ENCODE results near the gene NUP153. TPM values are rescaled to one million over a fixed set of nuclear protein-coding genes. Genes with fewer than 3 reads are reported as not detected.
"Not testable (repeated sequence)": the region's sequence is repeated elsewhere in the genome, so short reads cannot be mapped to it uniquely, and the experiment has no call there.

The NUP153 gene
- polyA plus RNA-seq, 3 donors from 2014 or later, result 2.0 to 7.0 (median 2.6) TPM

DNA sequence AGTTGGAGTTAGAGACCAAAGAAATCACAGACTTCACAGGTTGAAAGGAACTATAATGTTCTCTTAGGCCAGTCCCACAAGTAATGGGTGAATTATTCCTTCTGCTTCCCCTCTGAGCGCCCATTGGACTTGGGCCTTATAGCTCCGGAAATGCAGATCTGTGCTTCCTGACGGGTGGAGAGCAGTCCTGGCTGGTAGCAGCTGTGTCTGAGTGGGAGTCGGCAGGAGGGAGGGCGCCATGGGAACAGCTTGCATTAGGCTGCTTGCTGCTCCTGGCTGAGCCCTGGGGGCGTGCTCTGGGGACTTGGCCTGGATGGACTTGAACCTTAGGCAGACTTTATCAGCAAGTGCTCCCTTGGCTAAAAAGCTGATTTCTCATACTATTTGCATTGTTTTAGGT is 18.4 kb upstream of the NUP153 start:
- Mint-ChIP-seq H3K27me3 (ENCODE audit: low read depth in 3 of 3) (peaks cover 0 to 3% (median 2%) of the 10 kb centered on the region in 3 donors), H3K27ac (no peak overlapping the region), H3K36me3 (no peaks in the 10 kb centered on the region), H3K9me3 (no peaks in the 10 kb centered on the region), H3K4me1 (no peaks in the 10 kb centered on the region), H3K4me3 (no peak overlapping the region)
- no peak for DNase-seq

DNA sequence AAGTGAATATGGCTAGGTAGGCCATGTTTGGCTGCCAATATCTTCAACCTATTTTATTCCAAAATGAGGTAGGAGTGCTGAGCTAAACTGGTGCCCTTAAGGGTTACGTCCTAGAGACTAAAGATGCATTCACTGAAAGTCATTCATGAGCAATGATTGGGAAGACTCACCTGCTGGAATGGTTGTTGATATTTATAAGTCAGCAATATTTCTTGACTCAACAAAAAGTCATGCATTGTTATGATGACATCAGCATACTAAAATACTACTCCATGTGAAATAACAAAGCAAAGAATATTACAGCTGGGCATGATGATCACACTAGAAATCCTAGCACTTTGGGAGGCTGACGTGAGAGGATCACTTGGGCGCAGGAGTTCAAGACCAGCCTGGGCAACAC is 17.6 kb upstream of the NUP153 start:
- Mint-ChIP-seq H3K4me3 (no peak overlapping the region), H3K4me1 (no peaks in the 10 kb centered on the region), H3K36me3 (no peaks in the 10 kb centered on the region), H3K27ac (no peak overlapping the region), H3K9me3 (no peaks in the 10 kb centered on the region), H3K27me3 (ENCODE audit: low read depth in 3 of 3) (peaks cover 0 to 5% (median 2%) of the 10 kb centered on the region in 3 donors)
- DNase-seq, result no peak

- no peak overlapping the region for H3K27ac Mint-ChIP-seq
- DNase-seq, result no peak
- no peaks in the 10 kb centered on the region for H3K4me1 Mint-ChIP-seq
- H3K9me3 Mint-ChIP-seq, result no peaks in the 10 kb centered on the region
- H3K4me3 Mint-ChIP-seq, result no peak overlapping the region
- H3K27me3 Mint-ChIP-seq (ENCODE audit: low read depth in 3 of 3), result peaks cover 0 to 5% (median 0%) of the 10 kb centered on the region in 3 donors
- no peaks in the 10 kb centered on the region for H3K36me3 Mint-ChIP-seq
These were observed 14.9 kb upstream of the NUP153 start for GRCh38 chr6:17721671-17722070.

DNA sequence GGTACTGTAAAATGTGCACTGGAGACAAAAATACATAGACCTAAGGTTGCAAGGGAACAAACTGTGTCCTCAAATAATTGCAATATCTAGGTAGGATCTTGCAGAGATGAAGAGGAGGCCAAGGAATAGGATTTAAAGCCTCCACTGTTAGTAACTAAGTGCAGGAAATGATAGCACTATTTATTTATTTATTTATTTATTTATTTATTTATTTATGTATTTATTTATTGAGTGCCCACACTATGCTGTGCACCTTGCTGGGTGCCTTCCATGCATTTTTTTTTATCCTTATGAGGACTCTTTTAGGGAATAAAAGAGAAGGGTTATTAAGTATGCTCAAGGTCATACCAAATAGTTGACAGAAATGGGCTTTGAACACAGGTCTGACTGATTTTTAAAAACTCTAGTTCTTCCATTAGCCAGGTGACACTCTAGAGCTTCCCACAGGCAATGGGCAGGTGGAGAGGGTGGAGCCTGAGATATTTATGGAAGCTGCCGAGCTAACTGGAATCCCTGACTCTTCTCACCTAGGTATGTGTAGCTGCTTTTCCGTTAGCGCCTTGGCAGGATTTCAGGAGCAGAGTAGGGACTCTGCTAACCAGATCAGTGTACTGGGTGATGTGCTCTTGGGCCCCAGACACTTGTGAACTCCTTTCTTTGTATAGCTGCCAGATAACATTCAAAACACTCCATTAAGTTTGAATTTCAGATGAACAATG is 12.8 kb upstream of the NUP153 start:
- Mint-ChIP-seq H3K27ac (no peak overlapping the region), H3K36me3 (no peaks in the 10 kb centered on the region), H3K4me1 (peaks cover 9 to 11% of the 10 kb centered on the region in 2 donors), H3K27me3 (ENCODE audit: low read depth in 3 of 3) (peaks cover 0 to 5% (median 2%) of the 10 kb centered on the region in 3 donors), H3K9me3 (no peaks in the 10 kb centered on the region), H3K4me3 (no peak overlapping the region)
- no peak for DNase-seq

- H3K4me3 Mint-ChIP-seq, result no peak overlapping the region
- DNase-seq, result no peak
- no peak overlapping the region for H3K27ac Mint-ChIP-seq
- H3K4me1 Mint-ChIP-seq, result peaks cover 11 to 16% of the 10 kb centered on the region in 2 donors
- H3K9me3 Mint-ChIP-seq, result no peaks in the 10 kb centered on the region
- H3K36me3 Mint-ChIP-seq, result no peaks in the 10 kb centered on the region
- H3K27me3 Mint-ChIP-seq (ENCODE audit: low read depth in 3 of 3), result peaks cover 0 to 2% (median 2%) of the 10 kb centered on the region in 3 donors
These were observed 9.5 kb upstream of the NUP153 start for GRCh38 chr6:17716221-17716620.

DNA sequence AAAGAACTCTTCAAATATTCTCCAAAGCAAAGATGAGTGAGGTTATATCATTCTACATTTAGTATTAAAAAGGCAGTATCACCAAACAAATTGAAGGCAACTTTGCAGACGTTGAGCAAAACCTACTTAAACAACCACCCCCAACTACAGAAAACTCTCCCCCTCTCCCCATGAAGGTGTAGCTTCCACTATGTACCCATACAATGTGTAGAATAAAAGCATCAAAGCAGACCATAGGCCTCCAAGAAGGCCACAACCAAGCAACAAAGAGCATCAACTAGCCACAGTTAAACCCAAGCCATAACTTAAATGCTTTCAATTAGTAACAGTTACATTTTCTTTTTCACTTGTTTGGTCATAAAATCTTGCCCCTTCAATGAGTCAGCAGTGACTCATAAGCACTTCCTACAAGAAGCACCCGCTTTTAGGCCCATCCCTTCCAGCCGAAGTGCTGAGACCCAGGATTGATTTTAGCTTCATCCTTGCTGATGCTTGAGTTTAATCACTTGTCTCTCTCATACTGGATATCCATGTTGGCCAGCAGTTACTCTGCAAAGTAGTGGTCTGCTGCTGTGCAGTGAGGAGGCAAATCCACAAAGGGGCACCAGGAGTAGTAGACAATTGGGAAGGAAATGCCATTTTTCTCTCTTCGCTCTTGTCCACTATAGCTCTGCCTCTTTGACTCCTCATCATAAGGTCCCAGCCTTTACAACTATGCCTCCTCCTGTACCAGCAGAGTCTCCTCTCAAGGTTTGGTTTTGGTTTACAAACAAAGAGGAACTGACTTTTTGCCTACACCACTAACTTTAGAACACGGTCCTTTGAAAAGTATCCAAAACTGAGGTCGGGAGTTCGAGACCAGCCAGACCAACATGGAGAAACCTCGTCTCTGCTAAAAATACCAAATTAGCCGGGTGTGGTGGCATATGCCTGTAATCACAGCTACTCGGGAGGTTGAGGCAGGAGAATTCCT is 8.4 kb upstream of the NUP153 start:
- Mint-ChIP-seq H3K27me3 (ENCODE audit: low read depth in 3 of 3) (peaks cover 0 to 2% (median 2%) of the 10 kb centered on the region in 3 donors), H3K9me3 (no peaks in the 10 kb centered on the region), H3K36me3 (no peaks in the 10 kb centered on the region), H3K4me3 (peak overlapping the region; percentile 29 to 80 (median 50)), H3K4me1 (peaks cover 15 to 23% of the 10 kb centered on the region in 2 donors), H3K27ac (peak overlapping the region; percentile 77 to 98 (median 88))
- peak in 2 of 3 donors; percentile 22 to 39 for DNase-seq

DNA sequence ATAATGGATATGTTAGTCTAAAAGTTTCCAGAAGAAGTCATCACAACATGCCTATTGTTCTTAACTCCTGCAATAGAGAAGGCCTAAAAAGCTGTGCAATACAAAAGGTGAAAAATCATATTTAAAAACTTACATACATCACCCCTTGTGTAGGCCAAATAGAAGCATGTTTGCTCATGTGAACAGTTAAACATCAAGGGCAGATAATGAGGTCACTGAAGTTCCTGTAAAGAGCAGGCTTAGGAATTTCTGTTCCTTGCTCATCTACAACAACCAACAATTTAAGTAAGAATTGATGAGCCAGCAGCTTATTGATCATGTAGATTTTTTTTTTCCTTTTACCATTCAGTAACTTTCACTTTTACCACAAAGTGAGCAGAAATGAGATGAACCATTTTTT is 7.5 kb upstream of the NUP153 start:
- H3K27ac Mint-ChIP-seq, result peak overlapping the region in 2 of 6 donors; percentile 12 to 66
- no peaks in the 10 kb centered on the region for H3K36me3 Mint-ChIP-seq
- no peak for DNase-seq
- H3K27me3 Mint-ChIP-seq (ENCODE audit: low read depth in 3 of 3), result peaks cover 0 to 2% (median 0%) of the 10 kb centered on the region in 3 donors
- H3K4me3 Mint-ChIP-seq, result peak overlapping the region in 1 of 5 donors; percentile 4
- peaks cover 15 to 24% of the 10 kb centered on the region in 2 donors for H3K4me1 Mint-ChIP-seq
- H3K9me3 Mint-ChIP-seq, result no peaks in the 10 kb centered on the region

DNA sequence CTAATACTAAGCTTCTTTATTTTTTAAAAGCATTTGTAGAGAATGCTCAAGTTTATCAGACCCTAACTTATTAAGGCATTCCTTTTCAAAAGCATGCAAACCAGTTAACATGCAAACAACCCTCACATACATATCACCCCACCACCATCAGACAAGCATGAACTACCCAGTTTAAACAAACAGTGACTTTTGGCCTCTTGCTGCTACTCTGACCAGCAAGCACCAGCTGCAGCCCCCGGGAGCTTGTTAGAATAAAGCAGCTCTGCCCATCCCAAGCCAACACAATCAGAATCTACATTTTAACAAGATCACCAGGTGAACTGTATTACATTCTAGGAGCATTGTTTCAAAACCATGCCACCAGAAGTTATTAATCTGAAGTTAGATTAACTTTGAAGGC is 5.9 kb upstream of the NUP153 start:
- DNase-seq, result no peak
- Mint-ChIP-seq H3K36me3 (no peaks in the 10 kb centered on the region), H3K4me1 (peaks cover 15 to 24% of the 10 kb centered on the region in 2 donors), H3K27ac (no peak overlapping the region), H3K9me3 (no peaks in the 10 kb centered on the region), H3K4me3 (no peak overlapping the region), H3K27me3 (ENCODE audit: low read depth in 3 of 3) (peaks cover 0 to 2% (median 0%) of the 10 kb centered on the region in 3 donors)

GRCh38 chr6:17710331-17710730 is 3.6 kb upstream of the NUP153 start:
- peaks cover 27 to 40% of the 10 kb centered on the region in 2 donors for H3K4me1 Mint-ChIP-seq
- DNase-seq, result no peak
- H3K9me3 Mint-ChIP-seq, result no peaks in the 10 kb centered on the region
- H3K27me3 Mint-ChIP-seq (ENCODE audit: low read depth in 3 of 3), result peaks cover 8 to 16% (median 12%) of the 10 kb centered on the region in 3 donors
- no peak overlapping the region for H3K4me3 Mint-ChIP-seq
- H3K27ac Mint-ChIP-seq, result peak overlapping the region in 1 of 6 donors; percentile 66
- no peaks in the 10 kb centered on the region for H3K36me3 Mint-ChIP-seq

DNA sequence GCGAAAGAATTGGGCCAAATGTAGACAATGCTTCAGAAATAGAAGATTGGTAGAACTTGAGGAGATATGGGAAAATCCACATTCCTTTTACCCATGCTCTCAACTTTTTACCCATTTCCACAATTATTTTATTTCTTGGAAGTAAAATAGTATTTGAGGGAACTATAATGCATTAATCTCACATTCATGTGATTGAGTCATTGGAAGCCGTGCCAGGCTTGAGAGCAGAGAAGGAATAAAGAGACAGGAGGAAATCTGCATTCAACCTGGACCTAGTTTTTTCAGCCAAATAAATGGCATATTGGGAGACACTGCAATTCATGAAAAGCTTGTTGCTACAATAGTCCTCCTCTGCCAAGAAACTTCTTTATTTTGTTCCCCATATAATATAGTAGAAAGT is 2.8 kb upstream of the NUP153 start:
- H3K36me3 Mint-ChIP-seq, result no peaks in the 10 kb centered on the region
- H3K27me3 Mint-ChIP-seq (ENCODE audit: low read depth in 3 of 3), result peaks cover 8 to 16% (median 12%) of the 10 kb centered on the region in 3 donors
- no peak overlapping the region for H3K27ac Mint-ChIP-seq
- H3K9me3 Mint-ChIP-seq, result no peaks in the 10 kb centered on the region
- no peak overlapping the region for H3K4me3 Mint-ChIP-seq
- no peak for DNase-seq
- H3K4me1 Mint-ChIP-seq, result peaks cover 27 to 40% of the 10 kb centered on the region in 2 donors

GRCh38 chr6:17708035-17708434 is 1.3 kb upstream of the NUP153 start:
- H3K27ac Mint-ChIP-seq, H3K36me3 Mint-ChIP-seq, DNase-seq, H3K9me3 Mint-ChIP-seq, H3K4me3 Mint-ChIP-seq: not testable (repeated sequence)
- Mint-ChIP-seq H3K4me1 (peaks cover 38 to 49% of the 10 kb centered on the region in 2 donors), H3K27me3 (ENCODE audit: low read depth in 3 of 3) (peaks cover 8 to 20% (median 12%) of the 10 kb centered on the region in 3 donors)

DNA sequence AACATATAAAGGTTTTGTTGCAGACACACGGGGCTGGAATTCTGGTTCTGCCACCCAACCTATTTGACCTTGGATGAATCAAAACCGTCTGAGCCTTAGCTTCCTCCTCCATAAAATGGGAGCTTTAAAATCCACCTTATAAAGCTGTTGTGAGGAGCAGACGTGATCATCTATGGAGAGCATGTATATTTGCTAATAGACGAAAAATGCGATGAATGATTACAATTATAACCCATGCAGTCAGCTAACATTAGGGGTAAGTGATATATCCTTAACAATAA is 586 bp upstream of the NUP153 start:
- Mint-ChIP-seq H3K4me1 (peaks cover 44 to 56% of the 10 kb centered on the region in 2 donors), H3K4me3 (peak overlapping the region; percentile 85 to 96 (median 94)), H3K27ac (peak overlapping the region; percentile 94 to 98 (median 97)), H3K27me3 (ENCODE audit: low read depth in 3 of 3) (peaks cover 8 to 20% (median 14%) of the 10 kb centered on the region in 3 donors), H3K9me3 (no peaks in the 10 kb centered on the region), H3K36me3 (no peaks in the 10 kb centered on the region)
- no peak for DNase-seq

DNA sequence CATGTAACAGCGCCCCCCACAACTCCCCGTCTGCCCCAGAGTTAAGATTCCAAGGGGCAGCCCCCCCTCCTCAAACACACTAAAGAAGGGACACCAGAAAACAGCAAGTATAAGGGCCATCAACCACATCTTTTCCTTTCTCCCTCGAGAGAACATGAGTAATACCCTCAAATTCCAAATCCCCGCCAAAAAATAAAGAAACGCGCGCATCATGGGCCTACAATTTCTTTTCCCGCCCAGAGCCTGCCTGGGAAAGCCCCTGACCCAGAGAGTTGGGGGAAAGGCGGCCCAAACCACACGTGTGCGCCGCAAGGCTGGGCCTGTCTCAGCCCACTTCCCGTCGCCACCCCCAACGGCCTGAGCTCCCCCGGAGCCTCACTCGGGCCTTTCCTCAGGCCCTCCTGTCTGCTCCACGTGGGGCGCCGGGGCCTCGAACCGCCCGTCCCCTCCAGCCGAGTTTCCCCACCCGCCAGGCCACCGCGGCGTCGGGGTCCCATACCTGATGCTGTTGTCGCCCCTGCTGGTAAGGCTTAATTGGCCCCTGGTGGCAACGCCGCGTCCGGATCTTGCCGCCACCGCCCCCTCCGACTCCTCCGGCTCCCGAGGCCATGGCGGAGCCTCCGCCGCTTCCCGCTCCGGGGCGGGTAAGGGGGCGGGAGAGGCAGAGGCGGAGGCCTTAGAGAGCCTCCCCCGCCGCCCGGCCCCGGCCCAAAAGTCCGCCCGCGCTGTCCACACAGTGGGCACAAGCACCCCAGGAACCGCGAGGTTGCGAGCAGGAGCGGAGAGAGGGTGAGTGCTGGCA is 746 bp downstream of the NUP153 start:
- H3K9me3 Mint-ChIP-seq, result no peaks in the 10 kb centered on the region

More for the DNA sequence above, 746 bp downstream of the NUP153 start:
- Mint-ChIP-seq H3K4me3 (peak overlapping the region; percentile 85 to 96 (median 94)), H3K27ac (peak overlapping the region; percentile 96 to 99 (median 98)), H3K36me3 (no peaks in the 10 kb centered on the region), H3K4me1 (peaks cover 54 to 65% of the 10 kb centered on the region in 2 donors), H3K27me3 (ENCODE audit: low read depth in 3 of 3) (peaks cover 8 to 20% (median 20%) of the 10 kb centered on the region in 3 donors)
- peak; percentile 90 to 91 (median 91) for DNase-seq

Data from immature natural killer cell (primary cell).